Measurements from ENCODE around the gene NIP7. TPM values are rescaled to one million over a fixed set of nuclear protein-coding genes. Genes with fewer than 3 reads are reported as not detected.
A peak's percentile ranks its signal among the peaks of the same experiment; 100 is the strongest.

Gene NIP7
- total and polyA plus RNA-seq, 9 of the 15 experiments (the other 6 are each of a cell fraction or from before 2014, with no cell fraction given), result 28.9 to 85.5 (median 72.5) TPM

DNA sequence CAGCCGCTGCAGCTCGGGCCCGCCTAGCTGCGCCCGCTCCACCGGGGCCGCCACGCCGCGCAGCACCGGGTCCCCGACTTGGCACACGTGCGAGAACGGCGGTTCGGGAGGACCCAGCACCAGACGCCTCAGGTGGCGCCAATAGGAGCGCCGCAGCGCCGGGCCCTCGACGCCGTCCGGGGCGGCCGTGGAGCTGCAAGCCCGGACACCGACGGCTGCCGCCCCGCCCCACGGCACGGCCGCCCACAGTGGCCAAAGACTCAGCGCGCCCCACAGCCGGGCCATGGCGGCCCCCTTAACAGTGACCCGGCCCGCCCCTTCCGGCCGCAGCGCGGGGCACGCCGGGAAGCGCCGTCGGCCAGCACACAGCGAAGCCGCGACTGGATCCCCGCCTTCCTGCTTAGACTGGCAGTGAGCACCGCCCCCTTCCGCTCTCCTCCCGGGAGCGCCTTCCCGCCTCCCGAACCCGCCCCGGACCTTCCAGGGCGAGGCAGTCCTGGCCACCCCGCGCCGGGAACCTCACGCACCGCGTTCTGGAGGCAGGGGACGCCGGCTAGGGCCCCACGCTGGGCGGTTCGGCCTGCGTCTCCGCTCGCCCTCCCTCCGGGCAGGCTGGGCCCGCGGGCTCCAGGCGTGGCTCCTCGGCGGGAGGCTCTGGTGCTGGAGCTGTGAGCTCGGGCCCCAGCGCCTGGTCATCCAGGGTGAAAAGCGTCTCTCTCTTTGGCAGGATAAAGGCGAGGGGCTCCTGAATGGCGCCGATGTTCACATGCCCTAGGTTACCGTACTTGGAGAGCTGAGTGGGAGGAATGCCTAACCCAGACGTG, 9.1 kb upstream of the NIP7 start, which contains the start of gene PDF (continued):
- TF ChIP-seq, protein P1, sequence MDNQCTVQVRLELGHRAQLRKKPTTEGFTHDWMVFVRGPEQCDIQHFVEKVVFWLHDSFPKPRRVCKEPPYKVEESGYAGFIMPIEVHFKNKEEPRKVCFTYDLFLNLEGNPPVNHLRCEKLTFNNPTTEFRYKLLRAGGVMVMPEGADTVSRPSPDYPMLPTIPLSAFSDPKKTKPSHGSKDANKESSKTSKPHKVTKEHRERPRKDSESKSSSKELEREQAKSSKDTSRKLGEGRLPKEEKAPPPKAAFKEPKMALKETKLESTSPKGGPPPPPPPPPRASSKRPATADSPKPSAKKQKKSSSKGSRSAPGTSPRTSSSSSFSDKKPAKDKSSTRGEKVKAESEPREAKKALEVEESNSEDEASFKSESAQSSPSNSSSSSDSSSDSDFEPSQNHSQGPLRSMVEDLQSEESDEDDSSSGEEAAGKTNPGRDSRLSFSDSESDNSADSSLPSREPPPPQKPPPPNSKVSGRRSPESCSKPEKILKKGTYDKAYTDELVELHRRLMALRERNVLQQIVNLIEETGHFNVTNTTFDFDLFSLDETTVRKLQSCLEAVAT (IDR thresholded peaks at IDR 0.05), result no peak
- TF ChIP-seq, protein P2, sequence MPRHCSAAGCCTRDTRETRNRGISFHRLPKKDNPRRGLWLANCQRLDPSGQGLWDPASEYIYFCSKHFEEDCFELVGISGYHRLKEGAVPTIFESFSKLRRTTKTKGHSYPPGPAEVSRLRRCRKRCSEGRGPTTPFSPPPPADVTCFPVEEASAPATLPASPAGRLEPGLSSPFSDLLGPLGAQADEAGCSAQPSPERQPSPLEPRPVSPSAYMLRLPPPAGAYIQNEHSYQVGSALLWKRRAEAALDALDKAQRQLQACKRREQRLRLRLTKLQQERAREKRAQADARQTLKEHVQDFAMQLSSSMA (CRISPR knock-in tag; IDR thresholded peaks at IDR 0.05), result peak; percentile 92; the same call in 1 of the 2 replicates
- TF ChIP-seq, protein P3, sequence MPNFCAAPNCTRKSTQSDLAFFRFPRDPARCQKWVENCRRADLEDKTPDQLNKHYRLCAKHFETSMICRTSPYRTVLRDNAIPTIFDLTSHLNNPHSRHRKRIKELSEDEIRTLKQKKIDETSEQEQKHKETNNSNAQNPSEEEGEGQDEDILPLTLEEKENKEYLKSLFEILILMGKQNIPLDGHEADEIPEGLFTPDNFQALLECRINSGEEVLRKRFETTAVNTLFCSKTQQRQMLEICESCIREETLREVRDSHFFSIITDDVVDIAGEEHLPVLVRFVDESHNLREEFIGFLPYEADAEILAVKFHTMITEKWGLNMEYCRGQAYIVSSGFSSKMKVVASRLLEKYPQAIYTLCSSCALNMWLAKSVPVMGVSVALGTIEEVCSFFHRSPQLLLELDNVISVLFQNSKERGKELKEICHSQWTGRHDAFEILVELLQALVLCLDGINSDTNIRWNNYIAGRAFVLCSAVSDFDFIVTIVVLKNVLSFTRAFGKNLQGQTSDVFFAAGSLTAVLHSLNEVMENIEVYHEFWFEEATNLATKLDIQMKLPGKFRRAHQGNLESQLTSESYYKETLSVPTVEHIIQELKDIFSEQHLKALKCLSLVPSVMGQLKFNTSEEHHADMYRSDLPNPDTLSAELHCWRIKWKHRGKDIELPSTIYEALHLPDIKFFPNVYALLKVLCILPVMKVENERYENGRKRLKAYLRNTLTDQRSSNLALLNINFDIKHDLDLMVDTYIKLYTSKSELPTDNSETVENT (CRISPR knock-in tag; IDR thresholded peaks at IDR 0.05), result peak; percentile 45; the same call in 1 of the 2 replicates
- no peak for TF ChIP-seq BRD9 (IDR thresholded peaks at IDR 0.05; ENCODE audit: low read depth, partially characterized antibody)
- no peak for TF ChIP-seq ZNF124 (CRISPR knock-in tag; IDR thresholded peaks at IDR 0.05)
- TF ChIP-seq, protein P4, sequence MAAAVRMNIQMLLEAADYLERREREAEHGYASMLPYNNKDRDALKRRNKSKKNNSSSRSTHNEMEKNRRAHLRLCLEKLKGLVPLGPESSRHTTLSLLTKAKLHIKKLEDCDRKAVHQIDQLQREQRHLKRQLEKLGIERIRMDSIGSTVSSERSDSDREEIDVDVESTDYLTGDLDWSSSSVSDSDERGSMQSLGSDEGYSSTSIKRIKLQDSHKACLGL (CRISPR knock-in tag; IDR thresholded peaks at IDR 0.05; ENCODE audit: borderline replicate concordance, poor library complexity, severe bottlenecking), result peak; percentile 55
- no peak for TF ChIP-seq FOXK1 (CRISPR knock-in tag; IDR thresholded peaks at IDR 0.05; ENCODE audit: borderline replicate concordance)
- TF ChIP-seq PML (IDR thresholded peaks at IDR 0.05; ENCODE audit: low read length), result peak; percentile 47; the same call in 1 of the 2 replicates
- peak; percentile 92; the same call in 1 of the 2 replicates for TF ChIP-seq ILF3 (IDR thresholded peaks at IDR 0.05; ENCODE audit: borderline replicate concordance)
- TF ChIP-seq ZFX (CRISPR knock-in tag; IDR thresholded peaks at IDR 0.05), result peak; percentile 84
- TF ChIP-seq, protein P5, sequence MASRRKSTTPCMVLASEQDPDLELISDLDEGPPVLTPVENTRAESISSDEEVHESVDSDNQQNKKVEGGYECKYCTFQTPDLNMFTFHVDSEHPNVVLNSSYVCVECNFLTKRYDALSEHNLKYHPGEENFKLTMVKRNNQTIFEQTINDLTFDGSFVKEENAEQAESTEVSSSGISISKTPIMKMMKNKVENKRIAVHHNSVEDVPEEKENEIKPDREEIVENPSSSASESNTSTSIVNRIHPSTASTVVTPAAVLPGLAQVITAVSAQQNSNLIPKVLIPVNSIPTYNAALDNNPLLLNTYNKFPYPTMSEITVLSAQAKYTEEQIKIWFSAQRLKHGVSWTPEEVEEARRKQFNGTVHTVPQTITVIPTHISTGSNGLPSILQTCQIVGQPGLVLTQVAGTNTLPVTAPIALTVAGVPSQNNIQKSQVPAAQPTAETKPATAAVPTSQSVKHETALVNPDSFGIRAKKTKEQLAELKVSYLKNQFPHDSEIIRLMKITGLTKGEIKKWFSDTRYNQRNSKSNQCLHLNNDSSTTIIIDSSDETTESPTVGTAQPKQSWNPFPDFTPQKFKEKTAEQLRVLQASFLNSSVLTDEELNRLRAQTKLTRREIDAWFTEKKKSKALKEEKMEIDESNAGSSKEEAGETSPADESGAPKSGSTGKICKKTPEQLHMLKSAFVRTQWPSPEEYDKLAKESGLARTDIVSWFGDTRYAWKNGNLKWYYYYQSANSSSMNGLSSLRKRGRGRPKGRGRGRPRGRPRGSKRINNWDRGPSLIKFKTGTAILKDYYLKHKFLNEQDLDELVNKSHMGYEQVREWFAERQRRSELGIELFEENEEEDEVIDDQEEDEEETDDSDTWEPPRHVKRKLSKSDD (conservative IDR thresholded peaks at IDR 0.05; ENCODE audit: low read length), result no peak
- peak; percentile 60; the same call in 1 of the 2 replicates for TF ChIP-seq HNRNPL (IDR thresholded peaks at IDR 0.05; ENCODE audit: low read depth, low read length)
- no peak for TF ChIP-seq IFI16 (CRISPR knock-in tag; IDR thresholded peaks at IDR 0.05)

All from K562 (cell line).